ENCODE results near the gene ILDR2. TPM values are rescaled to one million over a fixed set of nuclear protein-coding genes. Genes with fewer than 3 reads are reported as not detected.

ILDR2 gene
- total RNA-seq, 4 donors from 2014 or later = 2.7 to 15.2 (median 8.2) TPM

GRCh38 chr1:166999500-167000055 lies 24.2 kb upstream of the ILDR2 start:
- no peak overlapping the region for H3K27ac ChIP-seq
- H3K27me3 ChIP-seq = no peaks in the 10 kb centered on the region
- ATAC-seq = no peak
- no peak overlapping the region for H3K4me3 ChIP-seq
- 64 to 79% methylated on average over 3 of the region's 3 CpGs for WGBS, 2 donors (ENCODE audit: low coverage in 1 of 2)
- H3K36me3 ChIP-seq = no peaks in the 10 kb centered on the region
- TF ChIP-seq EP300 (IDR thresholded peaks at IDR 0.05) (no peak), CTCF (IDR thresholded peaks at IDR 0.05) (no peak), POLR2AphosphoS5 (IDR thresholded peaks at IDR 0.05) (no peak), POLR2A (IDR thresholded peaks at IDR 0.05) (no peak)
- H3K9me3 ChIP-seq = peaks cover 0 to 6% (median 0%) of the 10 kb centered on the region in 3 donors
- no peaks in the 10 kb centered on the region for H3K4me1 ChIP-seq

- no peak overlapping the region for H3K27ac ChIP-seq
- H3K27me3 ChIP-seq = no peaks in the 10 kb centered on the region
- peaks cover 0 to 6% (median 0%) of the 10 kb centered on the region in 3 donors for H3K9me3 ChIP-seq
- no peak for ATAC-seq
- WGBS, 2 donors (ENCODE audit: low coverage in 1 of 2) = 80% methylated on average over 1 of the region's 1 CpG; no CpG with 5 or more reads in 1 of the 2 donors
- no peaks in the 10 kb centered on the region for H3K36me3 ChIP-seq
- H3K4me1 ChIP-seq = no peaks in the 10 kb centered on the region
- no peak overlapping the region for H3K4me3 ChIP-seq
- TF ChIP-seq CTCF (IDR thresholded peaks at IDR 0.05) = no peak
- TF ChIP-seq EP300 (IDR thresholded peaks at IDR 0.05) = no peak
These were observed 23.7 kb upstream of the ILDR2 start for GRCh38 chr1:166999075-166999474.

- no peaks in the 10 kb centered on the region for H3K4me1 ChIP-seq
- H3K9me3 ChIP-seq = no peaks in the 10 kb centered on the region
- TF ChIP-seq EP300 (IDR thresholded peaks at IDR 0.05) (no peak), CTCF (IDR thresholded peaks at IDR 0.05) (no peak), POLR2AphosphoS5 (IDR thresholded peaks at IDR 0.05) (no peak), POLR2A (IDR thresholded peaks at IDR 0.05) (no peak)
- no peak within 1 kb of the TSS for H3K27ac ChIP-seq
- ATAC-seq = no peak
- H3K4me3 ChIP-seq = no peak within 1 kb of the TSS
- H3K36me3 ChIP-seq = no peaks in the 10 kb centered on the region
- WGBS, 2 donors (ENCODE audit: low coverage in 1 of 2) = 98% methylated on average over 6 of the region's 45 CpGs; no CpG with 5 or more reads in 1 of the 2 donors
- H3K27me3 ChIP-seq = no peaks in the 10 kb centered on the region
These were observed 13.7 kb upstream of the ILDR2 start, which contains the start of gene MAEL for GRCh38 chr1:166988974-166989515. Gene MAEL, plus strand, starts transcription at chr1:166989280. Its CDS starts 73 bp downstream, at chr1:166989353.

- Histone ChIP-seq H3K27me3 (no peaks in the 10 kb centered on the region), H3K4me1 (peaks cover 0 to 4% (median 0%) of the 10 kb centered on the region in 3 donors), H3K27ac (no peak overlapping the region), H3K9me3 (no peaks in the 10 kb centered on the region), H3K4me3 (no peak overlapping the region), H3K36me3 (no peaks in the 10 kb centered on the region)
- 82 to 86% methylated on average over 1 of the region's 1 CpG for WGBS, 2 donors (ENCODE audit: low coverage in 1 of 2)
- no peak for ATAC-seq
- TF ChIP-seq EP300 (IDR thresholded peaks at IDR 0.05) (no peak), CTCF (IDR thresholded peaks at IDR 0.05) (no peak), POLR2A (IDR thresholded peaks at IDR 0.05) (no peak)
These were observed 6.2 kb upstream of the ILDR2 start for GRCh38 chr1:166981589-166981988.

GRCh38 chr1:166980818-166981217 lies 5.5 kb upstream of the ILDR2 start:
- 84 to 93% methylated on average over 2 to 3 of the region's 3 CpGs for WGBS, 2 donors (ENCODE audit: low coverage in 1 of 2)
- ATAC-seq = no peak

More at GRCh38 chr1:166980818-166981217, 5.5 kb upstream of the ILDR2 start:
- Histone ChIP-seq H3K27ac (no peak overlapping the region), H3K27me3 (no peaks in the 10 kb centered on the region), H3K9me3 (no peaks in the 10 kb centered on the region), H3K36me3 (no peaks in the 10 kb centered on the region), H3K4me3 (no peak overlapping the region), H3K4me1 (peaks cover 0 to 11% (median 0%) of the 10 kb centered on the region in 3 donors)
- TF ChIP-seq CTCF (IDR thresholded peaks at IDR 0.05) (no peak), EP300 (IDR thresholded peaks at IDR 0.05) (no peak), POLR2AphosphoS5 (IDR thresholded peaks at IDR 0.05) (no peak), POLR2A (IDR thresholded peaks at IDR 0.05) (no peak)

Data from gastroesophageal sphincter (tissue), 4 donors.